Superior temporal gyrus (tissue), 1 donor: ENCODE measurements around the gene KRT78.

Source experiments
- DNase-seq: peaks from one replicate; pipeline ENCODE4 v3.0.0-alpha.2; 2016; ENCODE audit errors: extremely low spot score

Gene KRT78

GRCh38 chr12:52813203-52813819, 35.5 kb downstream of the KRT78 start:
- no peak for DNase-seq

DNA sequence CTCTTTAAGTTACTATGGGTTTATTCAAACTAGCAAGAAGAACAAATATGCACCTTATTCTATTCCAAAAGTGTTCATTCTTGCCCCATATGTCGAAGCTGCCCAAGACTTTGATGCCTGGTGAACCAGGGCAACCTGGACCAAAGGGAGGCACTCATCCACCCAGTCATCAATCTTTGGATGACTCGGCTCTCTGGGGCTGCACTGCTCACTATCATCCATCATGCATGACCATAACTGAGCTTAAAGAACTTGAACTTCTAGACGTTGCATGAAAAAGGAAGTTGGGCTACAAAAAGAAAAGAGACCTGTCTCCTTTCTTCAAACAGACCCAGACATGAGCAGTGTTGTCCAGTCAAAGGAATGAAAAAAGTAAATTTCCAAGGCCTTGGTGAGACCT, 36.0 kb downstream of the KRT78 start:
- no peak for DNase-seq

DNA sequence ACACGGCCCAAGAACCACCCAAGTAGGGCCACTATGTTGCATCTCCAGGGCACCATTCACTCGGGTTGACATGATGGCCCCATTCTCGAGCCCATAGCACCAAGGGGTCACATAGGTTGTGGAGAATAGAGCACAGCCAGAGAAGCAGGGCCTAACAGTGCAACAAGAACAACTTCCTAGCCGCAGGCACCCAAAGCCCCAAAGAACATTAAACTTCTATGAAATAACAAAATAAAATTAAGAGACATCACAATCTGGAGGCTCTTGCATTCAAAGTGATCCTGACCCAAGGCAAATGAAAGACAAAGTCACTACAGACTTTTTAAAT, 36.8 kb downstream of the KRT78 start:
- no peak for DNase-seq

DNA sequence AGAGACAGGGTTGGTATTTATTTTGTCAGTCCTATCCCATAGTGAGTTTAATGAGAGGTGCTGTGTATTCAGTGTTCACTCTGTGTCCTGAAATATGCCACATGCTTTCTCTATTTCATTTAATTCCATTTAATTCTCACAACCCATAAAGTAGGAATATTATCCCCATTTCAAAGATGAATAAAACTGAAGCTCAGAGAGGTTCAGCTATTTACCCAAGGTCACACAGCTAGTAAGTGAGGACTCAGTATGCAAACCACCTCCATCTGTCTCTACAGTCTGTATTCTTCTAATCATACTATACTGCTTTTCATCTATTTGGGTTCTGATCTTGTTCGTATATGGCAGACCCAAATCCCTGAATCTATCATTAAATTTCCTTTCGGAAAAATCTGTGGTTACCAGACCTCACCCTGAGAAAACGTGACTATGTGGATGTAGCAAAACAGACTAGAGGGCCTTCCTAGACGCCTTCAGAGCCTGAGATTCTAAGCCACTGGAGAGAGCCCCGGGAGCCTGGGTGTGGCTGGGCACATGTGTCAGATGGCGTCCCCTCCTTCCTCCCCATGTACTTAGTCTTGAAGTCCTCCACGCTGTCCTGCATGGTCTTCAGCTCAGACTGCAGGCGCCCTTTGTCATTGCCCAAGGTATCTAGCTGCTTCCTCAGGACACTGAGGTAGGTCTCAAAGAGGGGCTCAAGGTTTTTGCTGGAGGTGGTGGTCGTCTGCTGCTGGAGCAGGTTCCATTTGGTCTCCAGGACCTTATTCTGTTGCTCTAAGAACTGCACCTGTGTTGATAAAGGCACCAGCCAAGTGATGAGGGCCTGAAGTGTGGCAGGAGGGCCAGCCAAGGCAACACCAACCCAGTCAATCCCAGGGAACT, 37.4 kb downstream of the KRT78 start:
- DNase-seq = no peak

DNA sequence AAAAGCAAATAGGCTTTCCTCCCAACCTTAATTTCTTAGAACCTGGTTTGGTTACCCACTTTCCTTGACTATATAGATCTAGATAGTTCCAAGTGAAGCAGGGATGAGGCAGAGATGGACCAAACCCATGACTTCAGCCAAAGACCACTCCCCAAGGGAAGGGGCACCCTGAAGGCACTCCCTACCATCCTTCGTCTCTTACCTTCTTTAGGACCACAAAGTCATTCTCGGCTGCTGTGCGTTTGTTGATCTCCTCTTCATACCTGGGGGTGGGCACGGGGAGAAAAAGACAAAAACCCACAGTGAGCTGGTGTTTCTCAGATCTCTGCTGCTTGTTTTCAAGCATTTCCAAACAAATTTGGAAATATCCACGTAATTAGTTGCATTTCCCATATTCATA, 38.2 kb downstream of the KRT78 start:
- DNase-seq = no peak

DNA sequence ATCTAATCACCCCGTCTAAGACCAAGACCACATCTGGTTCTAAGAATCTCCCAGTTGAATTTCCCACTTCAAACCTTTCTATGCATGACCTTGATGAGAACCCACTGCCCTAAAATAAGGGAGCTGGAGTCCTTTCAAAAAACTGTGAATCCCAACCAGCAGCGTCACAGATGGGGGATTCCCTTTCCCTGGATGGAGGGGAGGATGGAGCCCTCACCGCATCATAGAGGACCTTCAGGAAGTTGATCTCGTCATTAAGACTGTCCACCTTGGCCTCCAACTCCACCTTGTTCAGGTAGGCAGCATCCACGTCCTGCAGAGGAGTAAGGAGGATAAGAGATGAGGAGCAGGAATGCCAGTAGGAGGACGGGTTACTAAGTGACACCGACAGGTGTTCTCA, 39.6 kb downstream of the KRT78 start:
- no peak for DNase-seq

- DNase-seq = no peak
These were observed 40.1 kb downstream of the KRT78 start for GRCh38 chr12:52808573-52809160.

DNA sequence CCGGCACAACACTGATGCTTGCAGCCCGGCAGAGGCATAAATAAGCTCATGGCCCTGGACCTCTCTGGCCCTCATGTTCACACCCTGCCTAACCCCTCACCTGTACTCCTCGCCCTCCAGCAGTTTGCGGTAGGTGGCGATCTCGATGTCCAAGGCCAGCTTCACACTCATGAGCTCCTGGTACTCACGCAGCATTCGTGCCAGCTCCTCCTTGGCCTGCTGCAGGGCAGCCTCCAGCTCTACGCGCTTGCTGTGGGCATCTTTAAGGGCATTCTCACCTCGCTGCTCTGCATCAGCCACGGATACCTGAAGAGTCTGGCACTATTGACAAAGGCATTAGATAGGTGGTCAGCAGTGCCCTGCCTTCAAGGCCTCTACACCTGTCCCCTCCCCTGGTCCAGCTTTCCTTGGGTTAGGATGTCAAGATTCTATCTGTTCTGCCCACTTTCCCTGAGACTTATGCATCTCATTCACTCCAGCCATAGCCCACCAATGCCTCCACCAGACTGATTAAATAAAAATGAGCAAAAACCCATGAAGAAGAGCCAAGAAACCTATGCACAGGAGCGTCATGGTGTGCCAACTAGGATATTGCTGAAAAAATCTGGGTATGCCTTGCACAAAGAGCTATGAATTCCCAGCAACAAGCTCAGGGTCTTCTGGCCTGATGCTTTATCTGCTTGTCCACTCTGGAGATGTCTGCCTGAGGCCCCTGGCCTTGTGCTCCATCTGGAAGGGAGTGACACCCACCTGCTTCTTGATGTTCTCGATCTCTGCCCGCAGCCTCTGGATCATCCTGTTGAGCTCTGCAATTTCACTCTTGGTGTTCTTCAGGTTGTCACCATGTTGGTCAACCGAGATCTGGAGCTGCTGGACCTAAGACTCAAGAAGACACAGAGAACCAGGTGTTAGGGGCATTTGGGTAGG, 41.0 kb downstream of the KRT78 start:
- DNase-seq = no peak

- DNase-seq = no peak
These were observed 41.8 kb downstream of the KRT78 start for GRCh38 chr12:52806821-52807543.

DNA sequence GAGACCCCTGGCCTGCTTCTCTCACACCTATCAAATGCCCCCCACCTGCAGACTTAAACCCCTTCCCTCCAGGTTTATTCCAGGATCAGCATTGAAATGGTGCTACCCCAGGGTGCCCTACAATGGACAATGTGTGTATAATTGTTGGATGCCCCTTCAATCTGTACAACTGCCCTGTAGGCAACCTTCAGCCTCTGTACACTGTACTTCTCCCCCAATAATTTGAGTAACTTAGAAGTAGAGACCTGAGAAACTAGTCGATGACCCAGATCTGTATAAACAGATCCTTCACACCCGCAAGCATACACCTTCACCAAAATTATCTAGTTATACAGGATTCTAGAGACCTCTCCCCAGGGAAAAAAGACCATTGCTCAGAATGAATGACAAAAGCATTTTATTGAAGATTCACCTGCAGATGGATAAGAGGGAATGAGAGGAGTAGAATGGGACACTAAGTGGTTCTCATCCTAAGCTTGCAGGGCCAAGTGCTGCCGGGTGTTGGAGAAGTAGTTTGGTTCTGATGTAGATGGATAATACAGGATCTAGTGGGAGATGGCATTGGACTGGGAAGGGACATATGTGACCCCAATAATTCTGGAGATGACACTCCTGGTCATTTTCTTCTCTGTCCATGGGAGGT, 42.5 kb downstream of the KRT78 start:
- DNase-seq = no peak

DNA sequence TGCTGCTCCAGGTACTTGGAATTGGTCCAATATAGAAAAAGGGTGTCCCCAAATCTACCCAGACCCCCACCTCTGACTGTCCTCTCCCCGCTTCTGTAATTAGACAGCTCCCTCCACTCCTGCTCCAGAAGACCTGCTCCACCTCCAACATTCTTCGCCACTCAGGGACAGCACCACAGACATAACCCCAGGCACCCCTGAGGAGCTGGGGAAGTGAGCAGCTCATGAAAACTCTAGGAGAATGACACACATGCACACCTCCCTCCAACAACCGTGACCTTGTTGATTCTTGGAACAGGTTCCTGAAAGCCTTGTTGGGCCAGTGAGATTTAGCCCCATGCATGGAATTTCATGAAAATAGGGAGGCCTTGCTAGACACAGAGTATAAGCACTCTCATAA, 43.1 kb downstream of the KRT78 start:
- DNase-seq = no peak

DNA sequence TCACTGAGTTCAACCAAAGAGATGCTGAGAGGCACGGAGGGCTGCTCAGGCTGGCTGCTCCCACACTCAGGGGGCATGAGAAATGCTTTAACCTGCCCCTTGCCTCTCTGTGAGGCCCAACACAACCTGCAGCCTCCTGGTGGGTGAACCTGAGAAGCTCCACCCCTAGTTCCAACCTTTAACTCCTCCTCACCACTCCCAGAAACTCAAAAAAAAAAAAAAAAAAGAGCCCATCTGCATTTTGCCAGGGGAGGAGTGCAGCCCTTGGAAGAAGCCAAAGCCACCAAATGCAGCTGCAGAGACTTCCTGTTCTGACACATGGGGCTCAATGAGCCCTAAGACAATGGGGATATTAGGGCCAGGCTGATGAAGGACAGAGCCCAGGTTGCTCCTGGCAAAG, 43.8 kb downstream of the KRT78 start:
- no peak for DNase-seq

- DNase-seq = no peak
These were observed 46.4 kb downstream of the KRT78 start for GRCh38 chr12:52802442-52802841.

DNA sequence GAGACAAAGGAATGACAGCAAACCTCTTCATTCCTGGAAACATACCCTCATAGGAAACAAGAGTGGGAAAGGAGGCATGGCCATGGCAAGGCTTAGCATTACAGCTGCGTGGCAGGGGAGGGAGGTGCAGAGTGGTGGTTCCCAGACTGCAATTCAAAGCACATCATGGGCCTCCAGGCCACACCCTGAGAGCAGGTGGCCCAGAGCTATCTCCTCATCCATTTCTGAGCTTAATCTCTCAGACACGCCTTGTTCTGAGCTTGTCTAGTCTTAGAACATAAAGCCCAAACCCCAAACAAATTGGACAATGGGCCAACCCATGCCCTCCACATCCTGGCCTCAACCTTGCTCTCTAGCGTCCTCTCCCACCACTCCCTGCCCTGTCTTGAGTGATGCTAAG, 47.0 kb downstream of the KRT78 start:
- no peak for DNase-seq

DNA sequence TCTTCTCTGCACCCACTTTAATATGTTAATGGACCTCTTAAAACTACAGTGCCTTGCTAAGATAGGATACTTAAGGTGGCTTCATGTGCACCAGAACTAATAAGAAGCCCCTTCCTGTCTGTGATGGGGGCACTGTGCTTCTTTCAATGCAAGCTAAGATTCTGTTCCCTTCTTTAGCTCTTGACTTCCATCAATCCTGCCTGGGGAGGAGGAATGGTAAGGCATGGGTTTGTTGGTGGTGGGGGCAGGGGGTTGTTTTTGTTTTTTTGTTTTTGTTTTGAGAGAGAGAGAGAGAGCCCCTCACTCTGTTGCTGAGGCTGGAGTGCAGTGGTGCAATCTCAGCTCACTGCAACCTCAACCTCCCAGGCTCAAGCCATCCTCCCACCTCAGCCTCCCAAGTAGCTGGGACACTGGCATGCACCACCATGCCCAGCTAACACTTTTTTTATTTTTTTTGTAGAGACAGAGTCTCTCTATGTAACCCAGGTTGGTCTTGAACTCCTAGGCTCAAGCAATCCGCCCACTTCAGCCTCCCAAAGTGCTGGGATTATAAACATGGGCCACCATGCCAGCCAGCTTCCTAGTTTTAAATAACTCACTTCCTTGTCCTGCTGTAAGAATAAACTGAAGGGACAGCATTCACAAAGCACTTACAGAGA, 48.4 kb downstream of the KRT78 start:
- DNase-seq = no peak

GRCh38 chr12:52799505-52800211, 49.1 kb downstream of the KRT78 start:
- no peak for DNase-seq

DNA sequence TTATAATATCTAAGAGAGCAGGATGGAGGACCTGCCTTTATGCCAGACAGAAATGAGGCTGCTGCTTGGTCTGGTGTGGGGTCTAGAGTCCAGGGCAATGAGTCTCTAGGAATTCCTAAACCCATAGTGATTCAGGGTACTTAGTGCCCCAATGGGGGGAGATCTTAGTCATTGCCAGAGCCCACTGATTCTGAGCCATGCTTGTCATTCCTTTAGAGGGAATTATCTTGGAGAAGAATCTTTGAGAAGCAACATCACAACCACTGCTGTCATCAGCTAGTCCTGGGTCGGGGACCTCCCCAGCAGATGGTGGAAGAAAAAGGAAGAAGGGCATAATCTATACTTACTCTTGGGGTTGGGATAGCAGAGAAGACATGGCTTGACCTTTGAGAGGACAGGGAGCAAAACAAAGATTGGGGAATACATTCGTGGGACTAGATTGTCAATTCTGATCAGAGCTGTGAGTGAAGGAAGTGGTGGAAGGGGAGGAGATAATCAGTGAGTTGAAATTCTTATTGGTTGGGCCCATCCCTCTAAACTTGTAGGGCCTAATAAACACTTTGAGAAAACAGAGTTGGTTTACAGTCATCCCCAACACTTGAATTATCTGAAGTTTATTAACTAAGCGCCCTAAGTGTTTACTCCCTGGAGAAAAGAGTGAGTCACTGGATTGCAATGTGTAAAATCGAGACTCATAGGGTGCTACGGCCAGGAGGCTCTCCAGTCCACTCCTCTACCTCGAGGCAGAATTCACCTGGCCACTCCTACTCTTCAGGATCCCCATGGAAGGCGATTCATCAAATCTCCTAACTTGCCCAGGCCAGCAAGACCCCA, 49.9 kb downstream of the KRT78 start:
- DNase-seq = no peak

GRCh38 chr12:52798003-52798670, 50.7 kb downstream of the KRT78 start:
- no peak for DNase-seq
